K562 (cell line): Measurements from ENCODE around the gene PHETA1. TPM values are rescaled to one million over a fixed set of nuclear protein-coding genes. Genes with fewer than 3 reads are reported as not detected.

Experiments used
- CBFB ChIP-seq: sonication (generic); formaldehyde crosslinking; IDR thresholded peaks from 2 replicates; pipeline ENCODE4 v1.4.0; 2020; ENCODE audit warnings: mild to moderate bottlenecking, missing genetic modification reagents
- CBX8 ChIP-seq: fragments of 200-600 bp; sonication (generic); IDR thresholded peaks from 2 replicates; pipeline ENCODE4 v1.6.1; 2012; ENCODE audit warnings: borderline replicate concordance, mixed run types, low read depth, mild to moderate bottlenecking, moderate library complexity, mixed read lengths, low read length, control low read depth, inconsistent platforms; ENCODE audit not compliant: poor library complexity, severe bottlenecking; ENCODE audit errors: extremely low read depth
- E2F3 ChIP-seq: fragments of 250-450 bp; sonication (Bioruptor Pico); IDR thresholded peaks from 2 replicates; pipeline ENCODE4 v1.4.0; 2020; ENCODE audit warnings: mild to moderate bottlenecking
- ELF2 ChIP-seq: fragments of 250-450 bp; sonication (Bioruptor Pico); IDR thresholded peaks from 2 replicates; pipeline ENCODE4 v1.5.0; 2021; ENCODE audit warnings: mild to moderate bottlenecking
- EP400 ChIP-seq: fragments of 450-650 bp; IDR thresholded peaks from 2 replicates; pipeline ENCODE4 v1.6.1; 2017; ENCODE audit warnings: antibody characterized with exemption, mild to moderate bottlenecking, moderate library complexity
- HDAC3 ChIP-seq: fragments of 450-650 bp; IDR thresholded peaks from 2 replicates; pipeline ENCODE4 v1.6.1; 2018; ENCODE audit warnings: borderline replicate concordance, mild to moderate bottlenecking, moderate library complexity; ENCODE audit not compliant: partially characterized antibody
- HLTF ChIP-seq: fragments of 450-650 bp; IDR thresholded peaks from 2 replicates; pipeline ENCODE4 v1.6.1; 2016
- HSF4 ChIP-seq: fragments of 250-450 bp; sonication (Bioruptor Pico); IDR thresholded peaks from 2 replicates; pipeline ENCODE4 v2.1.2; 2022; ENCODE audit warnings: mild to moderate bottlenecking, moderate library complexity, borderline replicate concordance
- MAFK ChIP-seq: IDR thresholded peaks from 2 replicates; pipeline ENCODE4 v1.6.1; 2011; ENCODE audit warnings: low read length, improper control_type of control experiment
- MAX ChIP-seq: sonication (generic); formaldehyde crosslinking; IDR thresholded peaks from 2 replicates; pipeline ENCODE4 v1.9.0; 2022; ENCODE audit warnings: mild to moderate bottlenecking, missing genetic modification reagents
- MIER1 ChIP-seq: fragments of 450-650 bp; IDR thresholded peaks from 2 replicates; pipeline ENCODE4 v1.6.1; 2016; ENCODE audit warnings: antibody characterized with exemption, mild to moderate bottlenecking, low read depth
- NCOA6 ChIP-seq: fragments of 450-650 bp; IDR thresholded peaks from 2 replicates; pipeline ENCODE4 v1.6.1; 2017; ENCODE audit warnings: mild to moderate bottlenecking
- NR4A1 ChIP-seq, 2 experiments: fragments of 250-450 bp in 1 of 2; fragments of 450-650 bp in 1 of 2; sonication (Bioruptor Pico) in 1 of 2; IDR thresholded peaks; 2 replicates each; pipeline versions ENCODE4 v1.4.0 to v1.6.1; 2016 to 2020; ENCODE audit warnings: mild to moderate bottlenecking in 2 of 2, missing compliant biosample characterization in 1 of 2, missing genetic modification characterization in 1 of 2, moderate library complexity in 1 of 2
- POLR2AphosphoS2 ChIP-seq: IDR thresholded peaks from 2 replicates; pipeline ENCODE4 v1.6.1; 2012; ENCODE audit warnings: low read length, improper control_type of control experiment
- PRDM10 ChIP-seq: fragments of 450-650 bp; IDR thresholded peaks from 2 replicates; pipeline ENCODE4 v1.6.1; 2018; ENCODE audit not compliant: partially characterized antibody
- PTBP1 ChIP-seq: fragments of 200-400 bp; formaldehyde crosslinking; IDR thresholded peaks from 2 replicates; pipeline ENCODE4 v1.6.1; 2017; ENCODE audit warnings: low read depth, low read length
- SAFB ChIP-seq: fragments of 200-400 bp; formaldehyde crosslinking; IDR thresholded peaks from 2 replicates; pipeline ENCODE4 v1.6.1; 2017; ENCODE audit warnings: low read depth, low read length, borderline replicate concordance
- ZNF395 ChIP-seq: fragments of 200-800 bp; sonication (Bioruptor generic); IDR thresholded peaks from 2 replicates; pipeline ENCODE4 v1.6.1; 2017; ENCODE audit warnings: missing genetic modification characterization, missing compliant biosample characterization
- ZNF57 ChIP-seq: fragments of 450-650 bp; formaldehyde crosslinking; IDR thresholded peaks from 2 replicates; pipeline ENCODE4 v1.4.0; 2020; ENCODE audit warnings: mild to moderate bottlenecking, moderate library complexity
- ZNF586 ChIP-seq: fragments of 450-650 bp; formaldehyde crosslinking; conservative IDR thresholded peaks from 2 replicates; pipeline ENCODE4 v1.4.0; 2020; ENCODE audit warnings: mild to moderate bottlenecking, moderate library complexity
- ZNF655 ChIP-seq: fragments of 250-450 bp; sonication (Bioruptor Pico); IDR thresholded peaks from 2 replicates; pipeline ENCODE4 v1.5.0; 2021
- ZNF764 ChIP-seq: fragments of 250-450 bp; sonication (Bioruptor Pico); IDR thresholded peaks from 2 replicates; pipeline ENCODE4 v1.4.0; 2020; ENCODE audit warnings: low read depth, mild to moderate bottlenecking, moderate library complexity
- polyA plus RNA-seq, 8 experiments: library from polyadenylated mRNA; depleted of rRNA in 4 of 8; stranded (reverse) in 5 of 8; unstranded in 3 of 8; fragments of >200 nt; fragmentation: Nextera tagmentation in 2 of 8; fragmentation: Illumina TruSeq in 1 of 8; extraction: Ambion mirVana in 2 of 8; extraction: Trizol in 1 of 8; gene quantifications; 2 replicates each; pipeline versions ENCODE4 v1.2.1 to v1.2.3, GENCODE V29; 2011 to 2014; ENCODE audit warnings: inconsistent platforms in 1 of 8, missing spikeins in 1 of 8
- total RNA-seq, 7 experiments: library from RNA; depleted of rRNA in 6 of 7; stranded (reverse); fragments of >200 nt in 6 of 7; fragmentation: Illumina TruSeq in 2 of 7; extraction: Trizol in 2 of 7; gene quantifications; 2 replicates each; pipeline versions ENCODE4 v1.2.1 to v1.2.3, GENCODE V29; 2011 to 2021; ENCODE audit warnings: low replicate concordance in 1 of 7

The PHETA1 gene
- total and polyA plus RNA-seq, 9 of the 15 experiments (the other 6 are each of a cell fraction or from before 2014, with no cell fraction given): 0.03 to 12.4 (median 3.0) TPM

DNA sequence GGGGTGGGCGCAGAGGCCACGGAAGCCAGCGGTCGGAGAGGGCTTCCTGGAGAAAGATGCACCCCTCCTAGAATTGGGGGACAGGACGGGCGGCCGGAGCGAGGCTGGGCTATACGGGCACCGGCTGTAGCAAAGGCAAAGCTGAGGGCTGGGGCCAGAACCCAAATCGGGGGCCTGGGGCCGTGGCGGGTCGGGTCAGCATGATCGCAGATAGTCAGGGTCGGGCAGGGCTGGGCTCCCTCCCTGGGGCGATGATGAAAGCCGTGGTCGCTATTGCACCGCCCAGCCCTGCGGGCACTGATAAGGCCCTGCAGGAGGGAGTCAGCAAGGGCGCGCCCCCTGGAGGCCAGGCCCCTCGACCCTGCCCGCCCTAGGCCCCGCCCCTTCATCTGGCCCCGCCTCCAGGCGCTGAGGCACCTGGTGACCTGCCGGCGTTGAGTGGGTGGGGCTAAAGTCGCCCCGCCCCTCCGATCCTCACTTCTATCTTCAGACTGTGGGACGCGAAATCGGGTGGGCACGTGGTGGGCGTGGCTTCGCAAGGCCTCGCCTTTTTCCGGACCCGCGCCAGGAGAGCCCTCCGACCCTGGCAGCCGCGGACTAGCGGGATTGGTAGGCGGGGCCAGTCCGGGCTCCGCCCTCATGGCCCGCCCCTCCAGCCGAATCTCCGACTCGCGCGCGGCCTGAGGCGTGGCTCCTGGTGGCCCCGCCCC lies 36.4 kb upstream of the PHETA1 start (continued):
- TF ChIP-seq POLR2AphosphoS2 (no peak), EP400 (peak; percentile 98), PRDM10 (peak; percentile 30), MAX (CRISPR knock-in tag) (peak; percentile 78; the same call in 1 of the 2 replicates), ZNF57 (CRISPR knock-in tag) (no peak), ZNF764 (CRISPR knock-in tag) (no peak), ZNF655 (CRISPR knock-in tag) (no peak), ZNF395 (peak; percentile 12; the same call in 1 of the 2 replicates), HSF4 (CRISPR knock-in tag) (no peak), CBFB (no peak; the same call in 1 of the 2 replicates), MAFK (no peak), MIER1 (no peak), ZNF586 (no peak), SAFB (0 out of 2 replicates have a peak, but pooled peaks have one; percentile 27), E2F3 (CRISPR knock-in tag) (peak; percentile 80), PTBP1 (no peak), NCOA6 (no peak), HLTF (no peak), CBX8 (no peak), NR4A1 (CRISPR knock-in tag; IDR thresholded peaks at IDR 0.05) (no peak), NR4A1 (tag; IDR thresholded peaks at IDR 0.05) (no peak), HDAC3 (peak; percentile 84), ELF2 (no peak)
